HG03565 (cell line): ENCODE data around the gene UPF2.
"Not testable (repeated sequence)": the region's sequence is repeated elsewhere in the genome, so short reads cannot be mapped to it uniquely, and the experiment has no call there.

Experiments
- ATAC-seq: cut with Tn5 transposase; IDR thresholded peaks from one replicate; pipeline ENCODE4 v1.9.1; 2021; ENCODE audit warnings: mild to moderate bottlenecking, moderate library complexity; ENCODE audit not compliant: unreplicated experiment

The UPF2 gene

GRCh38 chr10:12045596-12045995 lies 3.0 kb upstream of the UPF2 start:
- no peak for ATAC-seq

GRCh38 chr10:12042409-12042796 lies 206 bp downstream of the UPF2 start:
- peak; percentile 1 for ATAC-seq

- no peak for ATAC-seq
Observed at GRCh38 chr10:12041766-12042408, 722 bp downstream of the UPF2 start.

- ATAC-seq, result no peak
Observed at GRCh38 chr10:12036073-12036655, 6.4 kb downstream of the UPF2 start.

- ATAC-seq, result no peak
Observed at GRCh38 chr10:12031404-12031803, 11.2 kb downstream of the UPF2 start.

DNA sequence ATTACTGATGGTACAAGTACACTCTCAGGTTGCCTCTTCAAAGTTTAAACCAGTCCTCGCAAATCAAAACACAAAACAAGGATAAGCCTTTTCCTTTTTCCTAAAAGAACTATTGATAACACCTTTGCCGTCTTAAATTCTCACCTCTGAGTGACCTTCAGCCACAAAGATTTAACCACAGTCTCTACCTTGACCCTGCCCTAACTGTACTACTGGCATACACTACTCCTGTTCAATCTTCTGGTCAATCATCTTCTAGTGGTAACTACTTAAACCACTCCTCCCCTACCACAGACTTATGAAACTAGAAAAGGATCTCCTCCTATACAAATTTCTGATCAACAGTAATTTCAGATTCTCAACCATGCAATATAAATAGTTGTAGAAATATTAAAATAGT lies 15.1 kb downstream of the UPF2 start:
- peak; percentile 78 for ATAC-seq

GRCh38 chr10:12025591-12025990 lies 17.0 kb downstream of the UPF2 start:
- ATAC-seq, result no peak

GRCh38 chr10:12022580-12023257 lies 19.9 kb downstream of the UPF2 start:
- ATAC-seq, result no peak

GRCh38 chr10:12020574-12020973 lies 22.0 kb downstream of the UPF2 start:
- ATAC-seq, result no peak

- no peak for ATAC-seq
Observed at GRCh38 chr10:12019283-12019971, 23.2 kb downstream of the UPF2 start.

- ATAC-seq, result no peak
Observed at GRCh38 chr10:12018438-12019282, 23.9 kb downstream of the UPF2 start.

DNA sequence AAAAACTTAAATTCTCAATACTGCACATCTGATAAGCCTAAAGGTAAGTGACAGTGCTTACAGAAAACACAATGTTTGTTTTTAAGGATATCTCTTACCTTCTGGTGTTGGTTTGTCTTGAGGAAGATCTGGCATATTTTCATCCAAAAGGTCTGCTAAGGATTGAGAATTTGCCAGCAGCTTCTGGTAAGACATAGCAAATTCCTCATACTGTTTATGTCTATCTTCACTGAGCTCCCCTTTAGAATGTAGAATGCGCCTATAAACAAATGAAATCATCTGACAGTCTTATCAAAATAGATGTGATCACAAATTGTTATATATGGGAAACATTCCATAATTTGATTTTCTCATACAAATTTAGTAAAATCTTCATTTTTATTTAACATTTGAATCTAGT lies 28.7 kb downstream of the UPF2 start:
- ATAC-seq, result no peak

DNA sequence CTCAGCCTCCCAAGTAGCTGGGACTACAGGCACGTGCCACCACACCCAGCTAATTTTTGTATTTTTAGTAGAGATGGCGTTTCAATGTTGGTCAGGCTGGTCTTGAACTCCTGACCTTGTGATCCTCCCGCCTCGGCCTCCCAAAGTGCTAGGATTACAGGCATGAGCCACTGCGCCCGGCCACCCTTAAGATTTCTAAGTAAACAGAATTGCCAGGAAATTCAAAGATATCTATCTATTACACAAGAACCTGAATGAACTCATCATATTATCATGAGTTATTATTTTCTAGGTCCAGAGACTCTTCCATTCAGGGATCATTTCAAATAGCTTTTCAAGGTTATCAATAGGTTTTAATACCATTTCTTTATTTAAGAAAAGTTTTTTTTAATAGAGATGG lies 29.2 kb downstream of the UPF2 start:
- not testable (repeated sequence) for ATAC-seq

DNA sequence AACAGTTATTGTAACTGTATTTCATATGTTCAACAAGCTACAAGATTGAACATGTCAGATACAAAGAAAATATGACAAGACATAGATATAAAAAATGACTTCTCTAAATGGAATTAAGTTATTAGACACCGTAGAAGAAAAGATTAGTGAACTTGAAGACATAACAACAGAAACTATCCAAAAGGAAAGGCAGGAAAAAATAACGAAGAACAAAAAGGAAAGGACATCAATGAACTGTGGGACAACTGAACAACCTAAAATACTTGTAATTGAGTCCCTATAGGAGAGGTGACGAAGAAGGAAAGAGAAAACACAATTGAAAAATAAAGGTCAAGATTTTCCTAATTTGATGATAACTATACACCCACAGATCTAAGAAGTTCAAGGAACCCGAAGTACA lies 32.3 kb downstream of the UPF2 start:
- ATAC-seq, result no peak

- not testable (repeated sequence) for ATAC-seq
Observed at GRCh38 chr10:12008842-12009241, 33.8 kb downstream of the UPF2 start.

- no peak for ATAC-seq
Observed at GRCh38 chr10:12006671-12007070, 35.9 kb downstream of the UPF2 start.

GRCh38 chr10:11993834-11994468 lies 48.7 kb downstream of the UPF2 start:
- no peak for ATAC-seq

DNA sequence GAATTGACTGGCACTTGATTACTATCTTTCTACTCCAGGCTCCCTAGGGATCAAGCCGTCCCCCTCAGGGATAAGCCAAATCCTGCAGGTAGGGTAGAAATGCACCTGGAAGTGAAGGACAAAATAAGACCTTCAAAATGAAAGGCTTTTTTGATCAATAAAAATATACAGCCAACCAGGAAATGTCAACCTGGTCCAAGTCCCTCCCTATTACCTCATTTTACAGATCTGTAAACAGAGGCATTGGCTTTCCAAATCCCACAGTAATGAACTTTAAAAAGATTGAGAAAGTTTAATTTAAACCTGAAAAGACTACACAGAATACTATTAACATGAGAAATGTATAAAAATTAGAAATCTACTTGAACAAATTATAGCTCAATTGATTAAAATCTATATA lies 53.7 kb downstream of the UPF2 start:
- no peak for ATAC-seq

DNA sequence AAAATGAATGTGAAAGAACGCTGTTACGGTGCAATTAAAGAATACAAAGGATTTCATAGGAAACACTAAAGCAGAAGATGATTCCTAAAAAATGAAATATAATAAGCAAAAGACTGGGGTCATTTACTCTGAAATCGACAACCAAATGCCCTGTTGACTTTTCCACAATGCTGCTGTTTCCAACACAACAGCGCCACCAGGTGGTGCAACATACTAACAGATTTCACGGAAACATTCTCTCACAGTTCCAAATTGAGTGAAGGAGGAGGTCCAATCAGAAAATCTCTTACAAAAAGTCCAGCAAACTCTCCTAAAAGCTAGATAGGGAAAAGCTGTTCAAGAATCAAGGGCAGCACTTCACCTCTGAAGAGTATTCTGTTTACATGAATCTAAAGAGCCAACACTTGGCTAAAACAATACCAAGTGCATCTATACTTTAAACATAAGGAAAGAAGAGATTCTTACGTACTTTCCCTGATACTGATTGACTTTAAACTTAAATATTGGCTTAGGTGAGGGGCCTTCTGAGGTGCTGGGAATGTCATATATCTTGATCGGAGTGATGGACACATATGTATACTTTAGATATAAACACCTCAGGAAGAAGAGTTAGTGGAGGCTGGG lies 55.9 kb downstream of the UPF2 start:
- ATAC-seq, result no peak

GRCh38 chr10:11982253-11982652 lies 60.4 kb downstream of the UPF2 start:
- no peak for ATAC-seq
